Measurements from ENCODE around the gene KIF1A.

DNA sequence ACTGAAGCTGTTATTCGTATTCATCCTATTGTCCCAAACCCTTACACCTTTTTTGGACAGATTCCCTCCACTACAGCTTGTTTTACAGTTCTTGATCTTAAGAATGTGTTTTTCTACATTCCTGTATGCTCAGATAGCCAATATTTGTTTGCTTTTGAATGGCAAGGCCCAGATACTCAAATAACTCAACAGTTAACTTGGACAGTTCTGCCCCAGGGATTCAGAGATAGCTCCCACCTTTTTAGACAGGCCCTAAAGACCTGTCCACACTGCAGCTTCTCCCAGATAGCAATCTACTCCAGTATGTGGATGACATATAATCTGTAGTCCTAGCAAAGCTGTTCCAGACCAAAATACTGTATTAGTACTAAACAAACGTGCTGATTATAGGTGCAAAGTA lies 41.5 kb upstream of the KIF1A start:
- TF ChIP-seq, protein P1, sequence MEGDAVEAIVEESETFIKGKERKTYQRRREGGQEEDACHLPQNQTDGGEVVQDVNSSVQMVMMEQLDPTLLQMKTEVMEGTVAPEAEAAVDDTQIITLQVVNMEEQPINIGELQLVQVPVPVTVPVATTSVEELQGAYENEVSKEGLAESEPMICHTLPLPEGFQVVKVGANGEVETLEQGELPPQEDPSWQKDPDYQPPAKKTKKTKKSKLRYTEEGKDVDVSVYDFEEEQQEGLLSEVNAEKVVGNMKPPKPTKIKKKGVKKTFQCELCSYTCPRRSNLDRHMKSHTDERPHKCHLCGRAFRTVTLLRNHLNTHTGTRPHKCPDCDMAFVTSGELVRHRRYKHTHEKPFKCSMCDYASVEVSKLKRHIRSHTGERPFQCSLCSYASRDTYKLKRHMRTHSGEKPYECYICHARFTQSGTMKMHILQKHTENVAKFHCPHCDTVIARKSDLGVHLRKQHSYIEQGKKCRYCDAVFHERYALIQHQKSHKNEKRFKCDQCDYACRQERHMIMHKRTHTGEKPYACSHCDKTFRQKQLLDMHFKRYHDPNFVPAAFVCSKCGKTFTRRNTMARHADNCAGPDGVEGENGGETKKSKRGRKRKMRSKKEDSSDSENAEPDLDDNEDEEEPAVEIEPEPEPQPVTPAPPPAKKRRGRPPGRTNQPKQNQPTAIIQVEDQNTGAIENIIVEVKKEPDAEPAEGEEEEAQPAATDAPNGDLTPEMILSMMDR (conservative IDR thresholded peaks at IDR 0.05; ENCODE audit: low read length), result no peak
- no peak for TF ChIP-seq EZH2phosphoT487 (IDR thresholded peaks at IDR 0.05; ENCODE audit: borderline replicate concordance)
